DOHH2 (cell line): Measurements from ENCODE around the gene SMC1B.

Experiments used
- EZH2phosphoT487 ChIP-seq: fragments of 200-600 bp; sonication (generic); IDR thresholded peaks from 2 replicates; pipeline ENCODE4 v1.6.1; 2017; ENCODE audit warnings: borderline replicate concordance, mild to moderate bottlenecking, antibody characterized with exemption, low read length, moderate library complexity, mixed read lengths
- TF ChIP-seq, protein P1 (sequence below): fragments of 200-600 bp; sonication (generic); IDR thresholded peaks from one replicate; pipeline ENCODE4 v1.5.1; 2014; ENCODE audit warnings: antibody characterized with exemption, mild to moderate bottlenecking, low read depth, low read length; ENCODE audit not compliant: poor library complexity, severe bottlenecking

DNA sequence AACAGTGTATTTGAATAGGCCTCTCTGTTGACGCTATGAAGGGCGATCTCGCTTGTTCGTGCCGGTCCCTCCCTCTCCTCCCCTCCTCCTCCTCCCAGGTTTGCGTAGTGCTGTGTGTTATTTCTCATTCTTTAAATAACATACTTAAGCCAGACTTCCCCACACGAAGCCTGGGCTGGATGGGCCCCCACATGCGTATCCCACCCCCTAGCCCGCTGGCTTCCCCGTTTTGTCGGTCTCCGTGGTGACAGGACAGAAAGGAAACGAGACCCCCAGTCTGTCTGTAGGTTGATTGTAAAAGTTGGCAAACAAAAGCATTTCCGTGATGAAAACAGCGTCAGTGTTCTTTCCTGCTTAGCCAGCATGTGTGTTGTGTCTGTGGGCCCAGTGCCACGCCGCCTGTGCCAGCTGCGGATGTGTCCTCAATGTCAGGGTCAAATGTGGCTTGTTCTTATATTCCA lies 76.4 kb downstream of the SMC1B start:
- TF ChIP-seq, protein P1, sequence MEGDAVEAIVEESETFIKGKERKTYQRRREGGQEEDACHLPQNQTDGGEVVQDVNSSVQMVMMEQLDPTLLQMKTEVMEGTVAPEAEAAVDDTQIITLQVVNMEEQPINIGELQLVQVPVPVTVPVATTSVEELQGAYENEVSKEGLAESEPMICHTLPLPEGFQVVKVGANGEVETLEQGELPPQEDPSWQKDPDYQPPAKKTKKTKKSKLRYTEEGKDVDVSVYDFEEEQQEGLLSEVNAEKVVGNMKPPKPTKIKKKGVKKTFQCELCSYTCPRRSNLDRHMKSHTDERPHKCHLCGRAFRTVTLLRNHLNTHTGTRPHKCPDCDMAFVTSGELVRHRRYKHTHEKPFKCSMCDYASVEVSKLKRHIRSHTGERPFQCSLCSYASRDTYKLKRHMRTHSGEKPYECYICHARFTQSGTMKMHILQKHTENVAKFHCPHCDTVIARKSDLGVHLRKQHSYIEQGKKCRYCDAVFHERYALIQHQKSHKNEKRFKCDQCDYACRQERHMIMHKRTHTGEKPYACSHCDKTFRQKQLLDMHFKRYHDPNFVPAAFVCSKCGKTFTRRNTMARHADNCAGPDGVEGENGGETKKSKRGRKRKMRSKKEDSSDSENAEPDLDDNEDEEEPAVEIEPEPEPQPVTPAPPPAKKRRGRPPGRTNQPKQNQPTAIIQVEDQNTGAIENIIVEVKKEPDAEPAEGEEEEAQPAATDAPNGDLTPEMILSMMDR, result no peak
- no peak for TF ChIP-seq EZH2phosphoT487
